ENCODE measurements around the gene UBE4B.
"Not testable (repeated sequence)": the region's sequence is repeated elsewhere in the genome, so short reads cannot be mapped to it uniquely, and the experiment has no call there.

UBE4B gene

GRCh38 chr1:10211805-10212410, 179.2 kb downstream of the UBE4B start:
- DNase-seq (ENCODE audit: low spot score in 2 of 2): peak in 1 of 2 experiments; percentile 20
- no peaks in the 10 kb centered on the region for H3K27me3 ChIP-seq (ENCODE audit: low read depth)
- H3K4me1 ChIP-seq: peaks cover 37% of the 10 kb centered on the region
- peak overlapping the region; percentile 91 for H3K4me3 ChIP-seq
- H3K9me3 ChIP-seq: no peaks in the 10 kb centered on the region
- in situ Hi-C loops (cut with MboI; ENCODE audit: low sequenced_read_pairs): no loop called here
- H3K36me3 ChIP-seq (replicated peaks): no peaks in the 10 kb centered on the region

- DNase-seq (ENCODE audit: low spot score in 2 of 2): no peak
- peaks cover 43% of the 10 kb centered on the region for H3K4me1 ChIP-seq
- H3K27me3 ChIP-seq (ENCODE audit: low read depth): no peaks in the 10 kb centered on the region
- peak overlapping the region; percentile 91 for H3K4me3 ChIP-seq
- no peaks in the 10 kb centered on the region for H3K9me3 ChIP-seq
- in situ Hi-C loops (cut with MboI; ENCODE audit: low sequenced_read_pairs): no loop called here
- no peaks in the 10 kb centered on the region for H3K36me3 ChIP-seq (replicated peaks)
Measured at GRCh38 chr1:10212476-10212875, 179.7 kb downstream of the UBE4B start.

GRCh38 chr1:10213186-10213705, 180.5 kb downstream of the UBE4B start:
- Histone ChIP-seq H3K9me3 (no peaks in the 10 kb centered on the region), H3K36me3 (replicated peaks) (no peaks in the 10 kb centered on the region), H3K4me1 (peaks cover 51% of the 10 kb centered on the region), H3K27me3 (ENCODE audit: low read depth) (no peaks in the 10 kb centered on the region), H3K4me3 (no peak overlapping the region)
- peak in 1 of 2 experiments; percentile 23 for DNase-seq (ENCODE audit: low spot score in 2 of 2)
- in situ Hi-C loops (cut with MboI; ENCODE audit: low sequenced_read_pairs): no loop called here

GRCh38 chr1:10216090-10216749, 183.5 kb downstream of the UBE4B start:
- no peaks in the 10 kb centered on the region for H3K27me3 ChIP-seq (ENCODE audit: low read depth)
- no peaks in the 10 kb centered on the region for H3K9me3 ChIP-seq
- peak in 1 of 2 experiments; percentile 38 for DNase-seq (ENCODE audit: low spot score in 2 of 2)
- H3K4me3 ChIP-seq: no peak overlapping the region
- H3K36me3 ChIP-seq (replicated peaks): no peaks in the 10 kb centered on the region
- in situ Hi-C loops (cut with MboI; ENCODE audit: low sequenced_read_pairs): no loop called here
- peaks cover 50% of the 10 kb centered on the region for H3K4me1 ChIP-seq

- Histone ChIP-seq H3K36me3 (replicated peaks) (no peaks in the 10 kb centered on the region; the same call in 1 of the 2 replicates), H3K4me3 (no peak overlapping the region), H3K9me3 (no peaks in the 10 kb centered on the region), H3K4me1 (peaks cover 44% of the 10 kb centered on the region), H3K27me3 (ENCODE audit: low read depth) (no peaks in the 10 kb centered on the region)
- in situ Hi-C loops (cut with MboI; ENCODE audit: low sequenced_read_pairs): no loop called here
- peak; percentile 54 to 85 for DNase-seq (ENCODE audit: low spot score in 2 of 2)
Measured at GRCh38 chr1:10217748-10218441, 185.1 kb downstream of the UBE4B start.

- in situ Hi-C loops (cut with MboI; ENCODE audit: low sequenced_read_pairs): no loop called here
- H3K9me3 ChIP-seq: peaks cover 15% of the 10 kb centered on the region
- DNase-seq (ENCODE audit: low spot score in 2 of 2): no peak
- no peak overlapping the region for H3K4me3 ChIP-seq
- no peaks in the 10 kb centered on the region for H3K27me3 ChIP-seq (ENCODE audit: low read depth)
- H3K4me1 ChIP-seq: peaks cover 34% of the 10 kb centered on the region
- no peaks in the 10 kb centered on the region; the same call in 1 of the 2 replicates for H3K36me3 ChIP-seq (replicated peaks)
Measured at GRCh38 chr1:10220200-10220599, 187.4 kb downstream of the UBE4B start.

GRCh38 chr1:10220657-10221056, 187.9 kb downstream of the UBE4B start:
- DNase-seq (ENCODE audit: low spot score in 2 of 2); in situ Hi-C loops (cut with MboI; ENCODE audit: low sequenced_read_pairs): not testable (repeated sequence)

GRCh38 chr1:10225573-10225972, 192.8 kb downstream of the UBE4B start:
- Histone ChIP-seq H3K4me3 (no peak overlapping the region), H3K4me1 (peaks cover 12% of the 10 kb centered on the region), H3K36me3 (replicated peaks) (no peaks in the 10 kb centered on the region; the same call in 1 of the 2 replicates), H3K9me3 (peaks cover 21% of the 10 kb centered on the region), H3K27me3 (ENCODE audit: low read depth) (no peaks in the 10 kb centered on the region)
- no peak for DNase-seq (ENCODE audit: low spot score in 2 of 2)
- in situ Hi-C loops (cut with MboI; ENCODE audit: low sequenced_read_pairs): no loop called here

More at GRCh38 chr1:10220657-10221056, 187.9 kb downstream of the UBE4B start:
- not testable (repeated sequence) for H3K36me3 ChIP-seq (replicated peaks); H3K27me3 ChIP-seq (ENCODE audit: low read depth); H3K4me3 ChIP-seq
- peaks cover 20% of the 10 kb centered on the region for H3K9me3 ChIP-seq
- peaks cover 34% of the 10 kb centered on the region for H3K4me1 ChIP-seq

GRCh38 chr1:10228528-10228927, 195.8 kb downstream of the UBE4B start:
- DNase-seq (ENCODE audit: low spot score in 2 of 2): no peak
- in situ Hi-C loops (cut with MboI; ENCODE audit: low sequenced_read_pairs): no loop called here
- peaks cover 9% of the 10 kb centered on the region for H3K36me3 ChIP-seq (replicated peaks)
- H3K4me1 ChIP-seq: peaks cover 23% of the 10 kb centered on the region
- H3K9me3 ChIP-seq: peaks cover 21% of the 10 kb centered on the region
- H3K4me3 ChIP-seq: no peak overlapping the region
- no peaks in the 10 kb centered on the region for H3K27me3 ChIP-seq (ENCODE audit: low read depth)

GRCh38 chr1:10229903-10230302, 197.1 kb downstream of the UBE4B start:
- H3K4me1 ChIP-seq: peaks cover 23% of the 10 kb centered on the region
- H3K27me3 ChIP-seq (ENCODE audit: low read depth): no peaks in the 10 kb centered on the region
- in situ Hi-C loops (cut with MboI; ENCODE audit: low sequenced_read_pairs): no loop called here
- DNase-seq (ENCODE audit: low spot score in 2 of 2): no peak
- H3K4me3 ChIP-seq: no peak overlapping the region
- peaks cover 9% of the 10 kb centered on the region for H3K36me3 ChIP-seq (replicated peaks)
- peaks cover 8% of the 10 kb centered on the region for H3K9me3 ChIP-seq

Data from HAP-1 (cell line).